Spinal cord (tissue), 10 donors: ENCODE results near the gene HMCES. TPM values are rescaled to one million over a fixed set of nuclear protein-coding genes. Genes with fewer than 3 reads are reported as not detected.

ENCODE experiments used
- DNase-seq, 6 donors: peaks; one replicate each; pipeline versions ENCODE4 v3.0.0 to v3.0.0-alpha.2; 2013 to 2015; ENCODE audit warnings: low spot score in 6 of 6, low read depth in 4 of 6
- H3K27ac ChIP-seq: one replicate; pipeline ENCODE4 v1.5.1; 2013; ENCODE audit warnings: low read depth, low read length, control low read depth
- H3K27me3 ChIP-seq: one replicate; pipeline ENCODE4 v1.6.1; 2013; ENCODE audit warnings: low read length; ENCODE audit not compliant: control insufficient read depth, insufficient read depth
- H3K36me3 ChIP-seq: one replicate; pipeline ENCODE4 v1.6.1; 2013; ENCODE audit warnings: low read length; ENCODE audit not compliant: control insufficient read depth, insufficient read depth
- H3K4me1 ChIP-seq: one replicate; pipeline ENCODE4 v1.6.1; 2013; ENCODE audit warnings: low read length; ENCODE audit not compliant: control insufficient read depth, insufficient read depth
- H3K4me3 ChIP-seq: one replicate; pipeline ENCODE4 v1.5.1; 2013; ENCODE audit warnings: low read depth, low read length, control low read depth
- H3K9me3 ChIP-seq: one replicate; pipeline ENCODE4 v1.6.1; 2013; ENCODE audit warnings: low read length; ENCODE audit not compliant: control insufficient read depth, insufficient read depth
- WGBS: methylation state at CpG from one replicate; pipeline ENCODE4 v1.1.5; 2013; ENCODE audit warnings: missing lambda C conversion rate; ENCODE audit not compliant: insufficient coverage; 5-methylcytosine and 5-hydroxymethylcytosine counted together
- polyA plus RNA-seq, 2 donors: library from polyadenylated mRNA; unstranded; fragments of 120-200 nt; gene quantifications; one replicate each; pipeline ENCODE4 v1.2.1, GENCODE V29; 2013; ENCODE audit not compliant: insufficient read length in 2 of 2
- small RNA-seq: library from RNA; depleted of rRNA; stranded (forward); fragments of <200 nt; gene quantifications from one replicate; pipeline ENCODE3, GENCODE V24; 2014; ENCODE audit warnings: low replicate concordance
- total RNA-seq, 2 donors: library from RNA; depleted of rRNA in 1 of 2; stranded (reverse); fragments of 120-200 nt in 1 of 2; fragments of >200 nt in 1 of 2; gene quantifications; one replicate each; pipeline versions ENCODE4 v1.2.3 to v1.2.4, GENCODE V29; 2013 to 2014
- donor health status: healthy.

HMCES gene
- total and polyA plus RNA-seq, 4 donors: 23.6 to 52.7 (median 35.8) TPM

- DNase-seq: no peak
- H3K36me3 ChIP-seq: no peaks in the 10 kb centered on the region
- H3K9me3 ChIP-seq: no peaks in the 10 kb centered on the region
- WGBS: 89% methylated on average over 10 of the region's 10 CpGs
- no peaks in the 10 kb centered on the region for H3K27me3 ChIP-seq
- H3K4me3 ChIP-seq: no peak overlapping the region
- peaks cover 8% of the 10 kb centered on the region for H3K4me1 ChIP-seq
- no peak overlapping the region for H3K27ac ChIP-seq
Observed at GRCh38 chr3:129349791-129350190, 71.1 kb downstream of the HMCES start.

DNA sequence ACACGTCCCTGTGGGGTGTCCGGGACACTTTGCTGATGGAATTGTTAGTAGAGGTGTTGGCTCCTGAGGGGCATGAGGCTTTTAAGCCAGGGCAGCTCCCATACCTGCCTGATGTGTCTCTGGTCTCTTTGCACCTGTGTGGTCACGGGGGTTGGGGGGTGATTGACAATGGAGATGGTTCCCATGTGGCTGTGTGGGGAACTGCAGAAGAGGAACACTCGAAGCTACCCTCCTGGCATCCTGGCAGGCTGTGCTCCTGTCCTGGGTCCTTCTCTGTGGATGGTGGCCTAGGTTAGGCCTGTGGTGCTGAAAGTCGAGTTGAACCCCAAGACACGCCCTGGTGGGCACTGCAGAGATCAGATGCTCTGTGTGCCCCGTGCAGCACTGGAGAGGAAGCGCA, 73.4 kb downstream of the HMCES start:
- no peaks in the 10 kb centered on the region for H3K9me3 ChIP-seq
- H3K27me3 ChIP-seq: no peaks in the 10 kb centered on the region
- no peak for DNase-seq
- no peak overlapping the region for H3K4me3 ChIP-seq
- no peak overlapping the region for H3K27ac ChIP-seq
- 54% methylated on average over 8 of the region's 8 CpGs for WGBS
- peaks cover 5% of the 10 kb centered on the region for H3K4me1 ChIP-seq
- H3K36me3 ChIP-seq: no peaks in the 10 kb centered on the region

- Histone ChIP-seq H3K36me3 (no peaks in the 10 kb centered on the region), H3K4me1 (no peaks in the 10 kb centered on the region), H3K4me3 (no peak overlapping the region), H3K27ac (no peak overlapping the region), H3K27me3 (no peaks in the 10 kb centered on the region), H3K9me3 (no peaks in the 10 kb centered on the region)
- WGBS: 84% methylated on average over 12 of the region's 14 CpGs
- DNase-seq: no peak
Observed at GRCh38 chr3:129352650-129353588, 74.2 kb downstream of the HMCES start.

DNA sequence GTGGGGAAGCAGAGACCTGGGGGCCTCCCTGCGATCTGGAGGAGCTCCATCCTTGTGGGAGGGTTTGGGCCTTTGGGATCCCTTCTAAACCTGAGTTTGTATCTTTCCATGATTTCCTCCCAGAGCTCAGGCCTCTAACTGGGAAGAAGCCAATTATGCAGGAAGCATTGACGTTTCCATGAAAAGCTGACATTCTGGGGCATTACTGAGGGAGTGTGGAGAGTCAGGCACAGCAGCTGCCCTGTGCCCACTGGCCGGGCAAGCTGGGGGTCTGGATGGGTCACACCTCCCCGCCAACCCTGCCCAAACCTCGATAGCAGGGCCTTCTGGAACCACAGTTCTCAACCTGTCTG, 74.9 kb downstream of the HMCES start:
- Histone ChIP-seq H3K4me1 (no peaks in the 10 kb centered on the region), H3K4me3 (no peak overlapping the region), H3K9me3 (no peaks in the 10 kb centered on the region), H3K36me3 (no peaks in the 10 kb centered on the region), H3K27ac (no peak overlapping the region), H3K27me3 (no peaks in the 10 kb centered on the region)
- no peak for DNase-seq
- 78% methylated on average over 4 of the region's 5 CpGs for WGBS

Small RNA genes within 50 kb of the gene (small RNA-seq; reads per million reads assigned to genes)
- not detected for gene MIR6826

Other genes starting within 250 kb of the HMCES start
- under 1 TPM in 1 of 2 donors, not detected in 1; 0.72 TPM for gene GP9, start 218.1 kb upstream of the HMCES start, total RNA-seq
- under 1 TPM; 0.30 to 0.59 TPM for gene GP9, start 218.1 kb upstream of the HMCES start, polyA plus RNA-seq
- 1 to 10 TPM; 3.0 to 6.9 TPM for gene RAB43, start 157.1 kb upstream of the HMCES start, total RNA-seq
- gene RAB43, start 157.1 kb upstream of the HMCES start, polyA plus RNA-seq: 1 to 10 TPM; 3.8 to 5.0 TPM
- 10 to 100 TPM; 14.6 to 30.7 TPM for gene ISY1, start 117.8 kb upstream of the HMCES start, total RNA-seq
- 10 to 100 TPM; 28.2 to 28.4 TPM for gene ISY1, start 117.8 kb upstream of the HMCES start, polyA plus RNA-seq
- gene CNBP, start 95.0 kb upstream of the HMCES start, total RNA-seq: 100 to 1,000 TPM; 236 to 238 TPM
- gene CNBP, start 95.0 kb upstream of the HMCES start, polyA plus RNA-seq: 100 to 1,000 TPM; 226 to 251 TPM
- gene COPG1, start 29.3 kb upstream of the HMCES start, total RNA-seq: 100 to 1,000 TPM; 117 to 156 TPM
- gene COPG1, start 29.3 kb upstream of the HMCES start, polyA plus RNA-seq: 100 to 1,000 TPM; 126 to 135 TPM
- 1 to 10 TPM in 1 of 2 donors, under 1 TPM in 1; 0.50 to 4.9 TPM for gene EFCAB12, start 149.8 kb downstream of the HMCES start, total RNA-seq
- gene EFCAB12, start 149.8 kb downstream of the HMCES start, polyA plus RNA-seq: 1 to 10 TPM; 6.8 to 7.9 TPM
- 10 to 100 TPM; 25.1 to 35.2 TPM for gene MBD4, start 161.1 kb downstream of the HMCES start, total RNA-seq
- 10 to 100 TPM; 30.4 to 32.1 TPM for gene MBD4, start 161.1 kb downstream of the HMCES start, polyA plus RNA-seq
- 10 to 100 TPM; 26.5 to 44.0 TPM for gene IFT122, start 161.4 kb downstream of the HMCES start, total RNA-seq
- 10 to 100 TPM; 34.5 to 38.8 TPM for gene IFT122, start 161.4 kb downstream of the HMCES start, polyA plus RNA-seq
- gene RHO, start 249.8 kb downstream of the HMCES start, total RNA-seq: under 1 TPM in 1 of 2 donors, not detected in 1; 0.06 TPM
- gene RHO, start 249.8 kb downstream of the HMCES start, polyA plus RNA-seq: not detected